ENCODE measurements around the gene SDC1. TPM values are rescaled to one million over a fixed set of nuclear protein-coding genes. Genes with fewer than 3 reads are reported as not detected.

The SDC1 gene
- total RNA-seq, 1 donor from 2014 or later = 184 TPM

- peaks cover 72% of the 10 kb centered on the region for H3K4me1 ChIP-seq
Observed at GRCh38 chr2:20216130-20217025, 8.6 kb downstream of the SDC1 start.

GRCh38 chr2:20215183-20216040, 9.5 kb downstream of the SDC1 start:
- no peak overlapping the region for H3K4me3 ChIP-seq
- H3K9me3 ChIP-seq = no peaks in the 10 kb centered on the region
- H3K4me1 ChIP-seq = peaks cover 72% of the 10 kb centered on the region
- no peaks in the 10 kb centered on the region for H3K36me3 ChIP-seq
- no peaks in the 10 kb centered on the region for H3K27me3 ChIP-seq
- no peak for DNase-seq (ENCODE audit: extremely low spot score in 2 of 2)
- TF ChIP-seq CTCF (IDR thresholded peaks at IDR 0.05) (no peak), POLR2A (IDR thresholded peaks at IDR 0.05) (no peak), POLR2AphosphoS5 (IDR thresholded peaks at IDR 0.05; ENCODE audit: insufficient read depth in 1 of 2, low read depth in 1 of 2) (no peak)
- intact Hi-C loops (cut with DNase I) = no loop called here
- peak overlapping the region; percentile 94 for H3K27ac ChIP-seq

More at GRCh38 chr2:20216130-20217025, 8.6 kb downstream of the SDC1 start:
- no peak for DNase-seq (ENCODE audit: extremely low spot score in 2 of 2)
- peak overlapping the region; percentile 94 for H3K27ac ChIP-seq
- no peaks in the 10 kb centered on the region for H3K36me3 ChIP-seq
- intact Hi-C loops (cut with DNase I) = no loop called here
- no peak overlapping the region for H3K4me3 ChIP-seq
- TF ChIP-seq CTCF (IDR thresholded peaks at IDR 0.05) = no peak
- TF ChIP-seq POLR2A (IDR thresholded peaks at IDR 0.05) = no peak
- no peaks in the 10 kb centered on the region for H3K9me3 ChIP-seq
- no peaks in the 10 kb centered on the region for H3K27me3 ChIP-seq

- H3K27ac ChIP-seq = peak overlapping the region; percentile 86
Observed at GRCh38 chr2:20214566-20215182, 10.3 kb downstream of the SDC1 start.

More at GRCh38 chr2:20214566-20215182, 10.3 kb downstream of the SDC1 start:
- TF ChIP-seq POLR2A (IDR thresholded peaks at IDR 0.05) (no peak), POLR2AphosphoS5 (IDR thresholded peaks at IDR 0.05; ENCODE audit: insufficient read depth in 1 of 2, low read depth in 1 of 2) (no peak), CTCF (IDR thresholded peaks at IDR 0.05) (no peak)
- DNase-seq (ENCODE audit: extremely low spot score in 2 of 2) = no peak
- Histone ChIP-seq H3K27me3 (no peaks in the 10 kb centered on the region), H3K4me3 (no peak overlapping the region), H3K4me1 (peaks cover 77% of the 10 kb centered on the region), H3K36me3 (no peaks in the 10 kb centered on the region), H3K9me3 (no peaks in the 10 kb centered on the region)
- intact Hi-C loops (cut with DNase I) = no loop called here

All from vagina (tissue), 2 donors.